Measurements from ENCODE around the gene XPR1. TPM values are rescaled to one million over a fixed set of nuclear protein-coding genes. Genes with fewer than 3 reads are reported as not detected.

XPR1 gene
- polyA plus RNA-seq, 1 donor (not counting 4 experiments of a cell fraction or from before 2014, with no cell fraction given): 40.0 TPM

DNA sequence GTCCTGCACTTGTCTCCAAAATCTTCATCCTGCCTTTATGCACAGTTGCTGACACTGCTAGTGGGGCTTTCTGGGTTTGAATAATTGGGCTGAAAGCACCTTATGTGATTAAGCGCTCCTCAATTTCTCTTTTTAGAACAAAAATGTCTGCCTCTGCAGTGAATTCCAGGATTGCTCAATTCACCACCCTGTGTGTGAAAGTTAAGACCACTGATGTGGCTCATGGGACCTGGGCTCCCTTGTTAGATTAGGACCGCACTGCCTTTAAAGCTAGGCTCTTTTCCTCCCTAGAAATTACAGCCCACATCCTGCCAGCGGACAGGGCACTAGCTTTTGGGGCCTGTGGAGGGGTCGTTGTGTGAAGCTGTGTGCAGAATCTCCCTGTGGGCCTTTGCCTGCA is 299.7 kb downstream of the XPR1 start:
- H3K4me3 ChIP-seq (ENCODE audit: control insufficient read depth in 2 of 3, extremely low read depth in 1 of 3, insufficient read depth in 2 of 3, low read depth in 1 of 3, low read length in 3 of 3): no peak overlapping the region
- no peak overlapping the region for H3K27ac ChIP-seq (ENCODE audit: control insufficient read depth, insufficient read depth, low read length)
- no peak for DNase-seq (ENCODE audit: low read depth, low spot score)
- no peak overlapping the region for H3K4me2 ChIP-seq (ENCODE audit: control insufficient read depth, extremely low read depth, insufficient read depth, low read depth, low read length)
- dilution Hi-C loops (cut with MboI; ENCODE audit: extremely low pct_ligation_motif_present, low sequenced_read_pairs): no loop called here
- no peaks in the 10 kb centered on the region for H3K27me3 ChIP-seq (ENCODE audit: control insufficient read depth, extremely low read depth, insufficient read depth, low read length)
- no peak overlapping the region for H3K9ac ChIP-seq (ENCODE audit: control insufficient read depth, extremely low read depth, insufficient read depth, low read length)
- H3K36me3 ChIP-seq (ENCODE audit: control insufficient read depth in 2 of 2, extremely low read depth in 1 of 2, insufficient read depth in 2 of 2, low read length in 2 of 2): no peaks in the 10 kb centered on the region
- H3K9me3 ChIP-seq (ENCODE audit: control insufficient read depth, low read depth, low read length): no peaks in the 10 kb centered on the region
- H2AFZ ChIP-seq (ENCODE audit: control insufficient read depth, low read length): no peak overlapping the region
- H3K4me1 ChIP-seq (ENCODE audit: control insufficient read depth, extremely low read depth, insufficient read depth, low read length): no peaks in the 10 kb centered on the region
- H3K9me1 ChIP-seq (ENCODE audit: control insufficient read depth, extremely low read depth, insufficient read depth, low read length): no peaks in the 10 kb centered on the region
- no peaks in the 10 kb centered on the region for H4K20me1 ChIP-seq (ENCODE audit: control insufficient read depth, extremely low read depth, insufficient read depth, low read length)
- no peak for TF ChIP-seq EZH2 (IDR thresholded peaks at IDR 0.05; ENCODE audit: low read length)
- TF ChIP-seq, protein P1, sequence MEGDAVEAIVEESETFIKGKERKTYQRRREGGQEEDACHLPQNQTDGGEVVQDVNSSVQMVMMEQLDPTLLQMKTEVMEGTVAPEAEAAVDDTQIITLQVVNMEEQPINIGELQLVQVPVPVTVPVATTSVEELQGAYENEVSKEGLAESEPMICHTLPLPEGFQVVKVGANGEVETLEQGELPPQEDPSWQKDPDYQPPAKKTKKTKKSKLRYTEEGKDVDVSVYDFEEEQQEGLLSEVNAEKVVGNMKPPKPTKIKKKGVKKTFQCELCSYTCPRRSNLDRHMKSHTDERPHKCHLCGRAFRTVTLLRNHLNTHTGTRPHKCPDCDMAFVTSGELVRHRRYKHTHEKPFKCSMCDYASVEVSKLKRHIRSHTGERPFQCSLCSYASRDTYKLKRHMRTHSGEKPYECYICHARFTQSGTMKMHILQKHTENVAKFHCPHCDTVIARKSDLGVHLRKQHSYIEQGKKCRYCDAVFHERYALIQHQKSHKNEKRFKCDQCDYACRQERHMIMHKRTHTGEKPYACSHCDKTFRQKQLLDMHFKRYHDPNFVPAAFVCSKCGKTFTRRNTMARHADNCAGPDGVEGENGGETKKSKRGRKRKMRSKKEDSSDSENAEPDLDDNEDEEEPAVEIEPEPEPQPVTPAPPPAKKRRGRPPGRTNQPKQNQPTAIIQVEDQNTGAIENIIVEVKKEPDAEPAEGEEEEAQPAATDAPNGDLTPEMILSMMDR (optimal IDR thresholded peaks at IDR 0.05 in 1 of 3, IDR thresholded peaks at IDR 0.05 in 1 of 3, conservative IDR thresholded peaks at IDR 0.05 in 1 of 3; ENCODE audit: extremely low read depth in 1 of 3, insufficient read depth in 2 of 3, low read length in 3 of 3): no peak
- H3K79me2 ChIP-seq (ENCODE audit: control insufficient read depth, insufficient read depth, low read length): no peaks in the 10 kb centered on the region
- no peak for FAIRE-seq

DNA sequence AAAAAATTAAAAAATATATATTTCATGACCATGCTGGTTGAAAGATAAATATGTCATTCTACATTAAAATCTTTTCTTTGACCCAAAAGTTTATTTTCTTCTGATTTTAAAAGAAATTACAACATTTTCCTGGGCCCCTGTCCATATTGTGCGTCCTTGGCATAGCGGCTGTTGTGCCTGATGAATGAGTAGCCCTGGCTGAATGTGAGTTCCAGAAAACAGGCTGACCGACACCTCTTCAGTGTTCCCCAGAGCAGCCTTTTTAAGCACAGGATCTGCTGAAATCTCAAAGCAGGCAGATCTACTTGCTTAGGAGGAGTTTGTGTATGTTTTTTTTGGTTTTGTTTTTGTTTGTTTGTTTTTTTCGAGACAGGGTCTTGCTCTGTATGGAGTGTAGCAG is 300.6 kb downstream of the XPR1 start:
- H3K4me3 ChIP-seq (ENCODE audit: control insufficient read depth in 2 of 3, extremely low read depth in 1 of 3, insufficient read depth in 2 of 3, low read depth in 1 of 3, low read length in 3 of 3): no peak overlapping the region
- no peaks in the 10 kb centered on the region for H3K79me2 ChIP-seq (ENCODE audit: control insufficient read depth, insufficient read depth, low read length)
- no peak for TF ChIP-seq EZH2 (IDR thresholded peaks at IDR 0.05; ENCODE audit: low read length)
- TF ChIP-seq, protein P1 (optimal IDR thresholded peaks at IDR 0.05 in 1 of 3, IDR thresholded peaks at IDR 0.05 in 1 of 3, conservative IDR thresholded peaks at IDR 0.05 in 1 of 3; ENCODE audit: extremely low read depth in 1 of 3, insufficient read depth in 2 of 3, low read length in 3 of 3): no peak
- H3K4me2 ChIP-seq (ENCODE audit: control insufficient read depth, extremely low read depth, insufficient read depth, low read depth, low read length): no peak overlapping the region
- no peaks in the 10 kb centered on the region for H3K9me1 ChIP-seq (ENCODE audit: control insufficient read depth, extremely low read depth, insufficient read depth, low read length)
- H3K4me1 ChIP-seq (ENCODE audit: control insufficient read depth, extremely low read depth, insufficient read depth, low read length): no peaks in the 10 kb centered on the region
- FAIRE-seq: no peak
- H2AFZ ChIP-seq (ENCODE audit: control insufficient read depth, low read length): no peak overlapping the region
- dilution Hi-C loops (cut with MboI; ENCODE audit: extremely low pct_ligation_motif_present, low sequenced_read_pairs): no loop called here
- no peaks in the 10 kb centered on the region for H3K9me3 ChIP-seq (ENCODE audit: control insufficient read depth, low read depth, low read length)
- peaks cover 6% of the 10 kb centered on the region for H3K27me3 ChIP-seq (ENCODE audit: control insufficient read depth, extremely low read depth, insufficient read depth, low read length)
- no peak for DNase-seq (ENCODE audit: low read depth, low spot score)
- H3K36me3 ChIP-seq (ENCODE audit: control insufficient read depth in 2 of 2, extremely low read depth in 1 of 2, insufficient read depth in 2 of 2, low read length in 2 of 2): no peaks in the 10 kb centered on the region
- no peak overlapping the region for H3K27ac ChIP-seq (ENCODE audit: control insufficient read depth, insufficient read depth, low read length)
- H4K20me1 ChIP-seq (ENCODE audit: control insufficient read depth, extremely low read depth, insufficient read depth, low read length): no peaks in the 10 kb centered on the region
- no peak overlapping the region for H3K9ac ChIP-seq (ENCODE audit: control insufficient read depth, extremely low read depth, insufficient read depth, low read length)

All from keratinocyte (primary cell).